Measurements from ENCODE around the gene ZNF275. TPM values are rescaled to one million over a fixed set of nuclear protein-coding genes. Genes with fewer than 3 reads are reported as not detected.

ZNF275 gene
- total RNA-seq, 2 experiments from 2014 or later: 12.5 to 13.9 TPM

- Mint-ChIP-seq H3K4me1 (peaks cover 52% of the 10 kb centered on the region), H3K9me3 (peaks cover 13% of the 10 kb centered on the region), H3K27me3 (no peaks in the 10 kb centered on the region), H3K36me3 (peaks cover 52% of the 10 kb centered on the region), H3K27ac (peak overlapping the region; percentile 84), H3K4me3 (peak overlapping the region; percentile 82)
- DNase-seq: no peak
These were observed 3.0 kb downstream of the ZNF275 start for GRCh38 chrX:153336988-153337387.

GRCh38 chrX:153338836-153339235 lies 4.9 kb downstream of the ZNF275 start:
- DNase-seq: no peak
- Mint-ChIP-seq H3K4me1 (peaks cover 65% of the 10 kb centered on the region), H3K9me3 (peaks cover 15% of the 10 kb centered on the region), H3K27ac (peak overlapping the region; percentile 69), H3K27me3 (no peaks in the 10 kb centered on the region), H3K4me3 (peak overlapping the region; percentile 19), H3K36me3 (peaks cover 66% of the 10 kb centered on the region)

- H3K4me1 Mint-ChIP-seq: peaks cover 71% of the 10 kb centered on the region
- no peak overlapping the region for H3K27ac Mint-ChIP-seq
- H3K36me3 Mint-ChIP-seq: peaks cover 73% of the 10 kb centered on the region
- no peak for DNase-seq
- H3K9me3 Mint-ChIP-seq: peaks cover 15% of the 10 kb centered on the region
- no peaks in the 10 kb centered on the region for H3K27me3 Mint-ChIP-seq
- H3K4me3 Mint-ChIP-seq: no peak overlapping the region
These were observed 5.7 kb downstream of the ZNF275 start for GRCh38 chrX:153339662-153340061.

- H3K4me3 Mint-ChIP-seq: no peak overlapping the region
- no peak overlapping the region for H3K27ac Mint-ChIP-seq
- H3K27me3 Mint-ChIP-seq: no peaks in the 10 kb centered on the region
- H3K9me3 Mint-ChIP-seq: peaks cover 15% of the 10 kb centered on the region
- H3K36me3 Mint-ChIP-seq: peaks cover 77% of the 10 kb centered on the region
- H3K4me1 Mint-ChIP-seq: peaks cover 71% of the 10 kb centered on the region
- no peak for DNase-seq
These were observed 6.2 kb downstream of the ZNF275 start for GRCh38 chrX:153340111-153340510.

- H3K9me3 Mint-ChIP-seq: peaks cover 15% of the 10 kb centered on the region
- no peaks in the 10 kb centered on the region for H3K27me3 Mint-ChIP-seq
- no peak for DNase-seq
- peak overlapping the region; percentile 56 for H3K4me3 Mint-ChIP-seq
- peak overlapping the region; percentile 86 for H3K27ac Mint-ChIP-seq
- H3K4me1 Mint-ChIP-seq: peaks cover 54% of the 10 kb centered on the region
- peaks cover 80% of the 10 kb centered on the region for H3K36me3 Mint-ChIP-seq
These were observed 9.0 kb downstream of the ZNF275 start for GRCh38 chrX:153342762-153343558.

- H3K9me3 Mint-ChIP-seq: peaks cover 15% of the 10 kb centered on the region
- H3K36me3 Mint-ChIP-seq: peaks cover 76% of the 10 kb centered on the region
- no peaks in the 10 kb centered on the region for H3K27me3 Mint-ChIP-seq
- H3K27ac Mint-ChIP-seq: peak overlapping the region; percentile 86
- peaks cover 47% of the 10 kb centered on the region for H3K4me1 Mint-ChIP-seq
- DNase-seq: no peak
- H3K4me3 Mint-ChIP-seq: peak overlapping the region; percentile 56
These were observed 9.7 kb downstream of the ZNF275 start for GRCh38 chrX:153343674-153344073.

GRCh38 chrX:153347530-153347929 lies 13.6 kb downstream of the ZNF275 start:
- peaks cover 57% of the 10 kb centered on the region for H3K36me3 Mint-ChIP-seq
- H3K9me3 Mint-ChIP-seq: no peaks in the 10 kb centered on the region
- peaks cover 29% of the 10 kb centered on the region for H3K4me1 Mint-ChIP-seq
- no peaks in the 10 kb centered on the region for H3K27me3 Mint-ChIP-seq
- H3K27ac Mint-ChIP-seq: no peak overlapping the region
- H3K4me3 Mint-ChIP-seq: no peak overlapping the region
- DNase-seq: no peak

- peaks cover 20% of the 10 kb centered on the region for H3K4me1 Mint-ChIP-seq
- peaks cover 51% of the 10 kb centered on the region for H3K36me3 Mint-ChIP-seq
- DNase-seq: no peak
- H3K4me3 Mint-ChIP-seq: no peak overlapping the region
- no peaks in the 10 kb centered on the region for H3K27me3 Mint-ChIP-seq
- no peaks in the 10 kb centered on the region for H3K9me3 Mint-ChIP-seq
- no peak overlapping the region for H3K27ac Mint-ChIP-seq
These were observed 14.5 kb downstream of the ZNF275 start for GRCh38 chrX:153348421-153348820.

- H3K4me1 Mint-ChIP-seq: peaks cover 9% of the 10 kb centered on the region
- H3K36me3 Mint-ChIP-seq: peaks cover 37% of the 10 kb centered on the region
- no peak overlapping the region for H3K27ac Mint-ChIP-seq
- H3K27me3 Mint-ChIP-seq: no peaks in the 10 kb centered on the region
- no peak for DNase-seq
- H3K9me3 Mint-ChIP-seq: no peaks in the 10 kb centered on the region
- H3K4me3 Mint-ChIP-seq: no peak overlapping the region
These were observed 16.0 kb downstream of the ZNF275 start for GRCh38 chrX:153349952-153350351.

GRCh38 chrX:153351981-153352380 lies 18.0 kb downstream of the ZNF275 start:
- Mint-ChIP-seq H3K9me3 (no peaks in the 10 kb centered on the region), H3K36me3 (peaks cover 21% of the 10 kb centered on the region), H3K27ac (no peak overlapping the region)

GRCh38 chrX:153352858-153353257 lies 18.9 kb downstream of the ZNF275 start:
- Mint-ChIP-seq H3K27me3 (no peaks in the 10 kb centered on the region), H3K27ac (no peak overlapping the region), H3K36me3 (peaks cover 20% of the 10 kb centered on the region), H3K4me3 (no peak overlapping the region), H3K9me3 (peaks cover 4% of the 10 kb centered on the region), H3K4me1 (peaks cover 7% of the 10 kb centered on the region)
- no peak for DNase-seq

More at GRCh38 chrX:153351981-153352380, 18.0 kb downstream of the ZNF275 start:
- DNase-seq: no peak
- H3K27me3 Mint-ChIP-seq: no peaks in the 10 kb centered on the region
- peaks cover 7% of the 10 kb centered on the region for H3K4me1 Mint-ChIP-seq
- H3K4me3 Mint-ChIP-seq: no peak overlapping the region

- Mint-ChIP-seq H3K27ac (no peak overlapping the region), H3K9me3 (peaks cover 4% of the 10 kb centered on the region), H3K4me1 (peaks cover 7% of the 10 kb centered on the region), H3K27me3 (no peaks in the 10 kb centered on the region), H3K36me3 (peaks cover 20% of the 10 kb centered on the region), H3K4me3 (no peak overlapping the region)
- DNase-seq: no peak
These were observed 19.5 kb downstream of the ZNF275 start for GRCh38 chrX:153353416-153353815.

- no peaks in the 10 kb centered on the region for H3K4me1 Mint-ChIP-seq
These were observed 23.9 kb downstream of the ZNF275 start for GRCh38 chrX:153357877-153358276.

GRCh38 chrX:153361781-153362397 lies 27.9 kb downstream of the ZNF275 start:
- Mint-ChIP-seq H3K36me3 (no peaks in the 10 kb centered on the region), H3K4me3 (no peak overlapping the region)

More at GRCh38 chrX:153357877-153358276, 23.9 kb downstream of the ZNF275 start:
- Mint-ChIP-seq H3K27ac (no peak overlapping the region), H3K36me3 (no peaks in the 10 kb centered on the region), H3K9me3 (peaks cover 4% of the 10 kb centered on the region), H3K27me3 (no peaks in the 10 kb centered on the region), H3K4me3 (no peak overlapping the region)
- no peak for DNase-seq

GRCh38 chrX:153365670-153366069 lies 31.7 kb downstream of the ZNF275 start:
- H3K4me3 Mint-ChIP-seq: no peak overlapping the region
- H3K4me1 Mint-ChIP-seq: peaks cover 2% of the 10 kb centered on the region
- no peak overlapping the region for H3K27ac Mint-ChIP-seq
- H3K27me3 Mint-ChIP-seq: no peaks in the 10 kb centered on the region
- H3K36me3 Mint-ChIP-seq: no peaks in the 10 kb centered on the region
- H3K9me3 Mint-ChIP-seq: no peaks in the 10 kb centered on the region
- DNase-seq: no peak

More at GRCh38 chrX:153361781-153362397, 27.9 kb downstream of the ZNF275 start:
- H3K27me3 Mint-ChIP-seq: no peaks in the 10 kb centered on the region
- no peaks in the 10 kb centered on the region for H3K4me1 Mint-ChIP-seq
- no peak for DNase-seq
- H3K27ac Mint-ChIP-seq: no peak overlapping the region
- peaks cover 4% of the 10 kb centered on the region for H3K9me3 Mint-ChIP-seq
